ENCODE data around the gene DAPK2. TPM values are rescaled to one million over a fixed set of nuclear protein-coding genes. Genes with fewer than 3 reads are reported as not detected.
"Not testable (repeated sequence)": the region's sequence is repeated elsewhere in the genome, so short reads cannot be mapped to it uniquely, and the experiment has no call there.

Gene DAPK2
- total RNA-seq, 1 donor = 2.2 TPM

DNA sequence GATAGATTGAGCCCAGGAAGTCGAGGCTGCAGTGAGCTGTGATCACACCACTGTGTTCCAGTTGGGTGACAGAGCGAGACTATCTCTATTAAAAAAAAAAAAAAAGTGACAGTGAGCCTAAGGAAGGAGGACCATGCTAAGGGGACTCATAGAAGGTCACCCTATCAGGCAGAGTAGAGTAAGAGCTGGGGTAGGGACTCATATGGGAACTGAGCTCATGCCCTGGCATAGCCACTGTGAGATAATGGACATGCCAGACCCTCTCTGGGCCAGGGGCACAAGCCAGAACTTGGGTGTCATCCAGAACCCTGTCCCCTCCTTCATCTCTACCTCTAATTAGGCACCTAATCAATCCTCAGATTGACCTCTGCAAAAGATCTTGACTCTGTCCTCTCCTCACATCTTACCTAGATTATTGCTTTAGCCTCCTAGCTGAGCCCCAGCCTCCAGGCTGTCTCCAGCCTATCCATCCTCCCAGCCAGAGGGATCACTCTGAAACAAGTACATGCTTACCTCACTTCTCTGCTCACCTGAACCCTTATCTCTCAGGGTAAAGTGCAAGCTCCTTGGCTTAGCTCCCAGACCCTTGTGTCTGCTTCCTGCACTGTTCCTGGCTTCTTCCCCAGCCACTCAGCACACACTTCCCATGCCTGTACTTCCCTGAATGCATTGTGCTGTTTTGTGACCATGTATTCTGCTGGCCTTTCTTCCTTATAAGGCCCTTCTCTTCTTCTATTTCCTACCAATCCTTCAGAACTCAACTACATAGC is 76.4 kb downstream of the DAPK2 start:
- H3K9me3 ChIP-seq (ENCODE audit: low read depth, low read length) = no peaks in the 10 kb centered on the region
- H3K27me3 ChIP-seq (ENCODE audit: insufficient read depth, low read length) = no peaks in the 10 kb centered on the region
- peaks cover 28% of the 10 kb centered on the region for H3K4me1 ChIP-seq (ENCODE audit: insufficient read depth, low read length)

GRCh38 chr15:63968700-63969099 is 77.6 kb downstream of the DAPK2 start:
- no peak overlapping the region for H3K4me3 ChIP-seq (ENCODE audit: low read length)
- peaks cover 28% of the 10 kb centered on the region for H3K4me1 ChIP-seq (ENCODE audit: insufficient read depth, low read length)
- H3K27me3 ChIP-seq (ENCODE audit: insufficient read depth, low read length) = no peaks in the 10 kb centered on the region
- H3K9me3 ChIP-seq (ENCODE audit: low read depth, low read length) = no peaks in the 10 kb centered on the region

More for the DNA sequence above, 76.4 kb downstream of the DAPK2 start:
- H3K4me3 ChIP-seq (ENCODE audit: low read length) = no peak overlapping the region

- Histone ChIP-seq H3K4me1 (ENCODE audit: insufficient read depth, low read length) (peaks cover 28% of the 10 kb centered on the region), H3K9me3 (ENCODE audit: low read depth, low read length) (no peaks in the 10 kb centered on the region), H3K27me3 (ENCODE audit: insufficient read depth, low read length) (no peaks in the 10 kb centered on the region), H3K4me3 (ENCODE audit: low read length) (no peak overlapping the region)
Measured at GRCh38 chr15:63968122-63968524, 78.2 kb downstream of the DAPK2 start.

DNA sequence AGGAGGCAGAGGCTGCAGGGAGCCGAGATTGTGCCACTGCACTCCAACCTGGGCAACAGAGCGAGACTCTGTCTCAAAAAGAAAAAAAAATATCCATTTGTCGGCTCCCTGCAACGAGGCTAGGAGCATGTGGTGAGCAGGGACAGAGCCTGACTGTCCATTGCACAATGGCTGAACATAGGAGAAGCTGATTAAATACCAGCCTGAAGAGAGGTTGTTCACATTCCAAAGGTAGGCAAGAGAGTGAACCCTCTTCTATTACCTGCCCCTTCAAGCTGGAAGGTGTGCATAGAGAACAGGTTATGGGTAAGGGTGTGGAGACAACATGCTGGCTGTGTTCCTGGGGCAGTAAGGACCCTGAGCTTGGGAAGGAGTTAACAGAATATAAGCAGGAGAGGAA is 78.7 kb downstream of the DAPK2 start:
- peaks cover 28% of the 10 kb centered on the region for H3K4me1 ChIP-seq (ENCODE audit: insufficient read depth, low read length)

DNA sequence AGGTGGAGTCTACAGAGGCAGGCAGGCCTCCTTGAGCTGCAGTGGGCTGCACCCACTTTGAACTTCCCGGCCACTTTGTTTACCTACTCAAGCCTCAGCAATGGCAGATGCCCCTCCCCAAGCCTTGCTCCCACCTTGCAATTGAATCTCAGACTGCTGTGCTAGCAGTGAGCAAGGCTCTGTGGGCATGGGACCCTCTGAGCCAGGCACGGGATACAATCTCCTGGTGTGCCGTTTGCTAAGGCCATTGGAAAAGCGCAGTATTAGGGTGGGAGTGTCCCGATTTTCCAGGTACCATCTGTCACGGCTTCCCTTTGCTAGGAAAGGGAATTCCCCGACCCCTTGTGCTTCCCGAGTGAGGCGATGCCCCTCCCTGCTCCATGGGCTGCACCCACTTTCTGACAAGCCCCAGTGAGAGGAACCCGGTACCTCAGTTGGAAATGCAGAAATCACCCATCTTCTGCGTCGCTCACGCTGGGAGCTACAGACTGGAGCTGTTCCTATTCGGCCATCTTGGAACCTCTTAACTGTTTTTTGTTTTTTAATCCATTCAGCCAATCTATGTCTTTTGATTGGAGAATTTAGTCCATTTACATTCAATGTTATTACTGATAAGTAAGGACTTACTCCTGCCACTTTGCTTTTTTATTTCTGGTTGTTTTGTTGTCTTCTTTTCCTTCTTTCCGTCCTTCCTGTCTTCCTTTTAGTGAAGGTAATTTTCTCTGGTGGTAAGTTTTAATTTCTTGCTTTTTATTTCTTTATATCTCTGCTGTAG is 83.2 kb downstream of the DAPK2 start:
- H3K4me3 ChIP-seq (ENCODE audit: low read length); H3K9me3 ChIP-seq (ENCODE audit: low read depth, low read length); H3K27me3 ChIP-seq (ENCODE audit: insufficient read depth, low read length); H3K4me1 ChIP-seq (ENCODE audit: insufficient read depth, low read length): not testable (repeated sequence)

More for the DNA sequence above, 78.7 kb downstream of the DAPK2 start:
- H3K27me3 ChIP-seq (ENCODE audit: insufficient read depth, low read length) = no peaks in the 10 kb centered on the region
- H3K4me3 ChIP-seq (ENCODE audit: low read length) = no peak overlapping the region
- no peaks in the 10 kb centered on the region for H3K9me3 ChIP-seq (ENCODE audit: low read depth, low read length)

GRCh38 chr15:63953524-63953923 is 92.8 kb downstream of the DAPK2 start:
- H3K9me3 ChIP-seq (ENCODE audit: low read depth, low read length) = no peaks in the 10 kb centered on the region
- H3K4me1 ChIP-seq (ENCODE audit: insufficient read depth, low read length) = peaks cover 10% of the 10 kb centered on the region
- H3K4me3 ChIP-seq (ENCODE audit: low read length) = no peak overlapping the region
- no peaks in the 10 kb centered on the region for H3K27me3 ChIP-seq (ENCODE audit: insufficient read depth, low read length)

- Histone ChIP-seq H3K4me1 (ENCODE audit: insufficient read depth, low read length) (peaks cover 10% of the 10 kb centered on the region), H3K27me3 (ENCODE audit: insufficient read depth, low read length) (no peaks in the 10 kb centered on the region), H3K9me3 (ENCODE audit: low read depth, low read length) (no peaks in the 10 kb centered on the region), H3K4me3 (ENCODE audit: low read length) (no peak overlapping the region)
Measured at GRCh38 chr15:63950911-63951481, 95.3 kb downstream of the DAPK2 start.

- no peaks in the 10 kb centered on the region for H3K9me3 ChIP-seq (ENCODE audit: low read depth, low read length)
- H3K4me1 ChIP-seq (ENCODE audit: insufficient read depth, low read length) = peaks cover 15% of the 10 kb centered on the region
- no peaks in the 10 kb centered on the region for H3K27me3 ChIP-seq (ENCODE audit: insufficient read depth, low read length)
- no peak overlapping the region for H3K4me3 ChIP-seq (ENCODE audit: low read length)
Measured at GRCh38 chr15:63948971-63949370, 97.3 kb downstream of the DAPK2 start.

- H3K9me3 ChIP-seq (ENCODE audit: low read depth, low read length) = no peaks in the 10 kb centered on the region
- no peak overlapping the region for H3K4me3 ChIP-seq (ENCODE audit: low read length)
- peaks cover 15% of the 10 kb centered on the region for H3K4me1 ChIP-seq (ENCODE audit: insufficient read depth, low read length)
- H3K27me3 ChIP-seq (ENCODE audit: insufficient read depth, low read length) = no peaks in the 10 kb centered on the region
Measured at GRCh38 chr15:63948436-63948835, 97.8 kb downstream of the DAPK2 start.

- Histone ChIP-seq H3K9me3 (ENCODE audit: low read depth, low read length) (no peaks in the 10 kb centered on the region), H3K4me3 (ENCODE audit: low read length) (no peak overlapping the region), H3K27me3 (ENCODE audit: insufficient read depth, low read length) (no peaks in the 10 kb centered on the region), H3K4me1 (ENCODE audit: insufficient read depth, low read length) (peaks cover 9% of the 10 kb centered on the region)
Measured at GRCh38 chr15:63947228-63947627, 99.1 kb downstream of the DAPK2 start.

DNA sequence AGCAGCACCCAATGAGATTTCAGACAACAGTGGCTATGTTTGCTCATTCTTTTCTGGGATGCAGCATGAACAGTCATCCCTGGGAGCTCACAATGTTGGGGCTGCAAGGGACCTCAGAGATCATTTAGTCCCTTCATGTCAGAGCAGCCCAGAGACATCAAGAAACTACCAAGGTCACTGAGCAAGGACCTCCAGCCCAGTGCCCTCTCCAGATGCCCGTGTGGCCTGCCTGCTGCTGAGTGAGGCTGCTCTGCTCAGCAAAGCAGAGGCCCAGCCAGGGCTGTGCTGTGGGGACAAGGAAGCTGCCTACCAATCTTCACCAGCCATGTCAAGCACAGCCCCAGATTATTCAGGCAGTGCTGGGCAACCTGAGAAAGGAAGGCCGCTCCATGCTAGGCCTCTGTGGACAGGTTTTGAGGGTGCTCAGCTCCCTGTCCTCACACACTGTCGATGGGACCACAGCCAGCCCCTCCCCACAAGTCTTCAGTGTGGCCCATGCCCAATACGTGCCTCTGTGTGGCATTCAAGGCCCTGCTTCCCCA is 99.7 kb downstream of the DAPK2 start:
- no peaks in the 10 kb centered on the region for H3K27me3 ChIP-seq (ENCODE audit: insufficient read depth, low read length)
- H3K9me3 ChIP-seq (ENCODE audit: low read depth, low read length) = no peaks in the 10 kb centered on the region

GRCh38 chr15:63945838-63946298 is 100.4 kb downstream of the DAPK2 start:
- Histone ChIP-seq H3K27me3 (ENCODE audit: insufficient read depth, low read length) (no peaks in the 10 kb centered on the region), H3K4me3 (ENCODE audit: low read length) (no peak overlapping the region), H3K9me3 (ENCODE audit: low read depth, low read length) (no peaks in the 10 kb centered on the region), H3K4me1 (ENCODE audit: insufficient read depth, low read length) (peaks cover 4% of the 10 kb centered on the region)

More for the DNA sequence above, 99.7 kb downstream of the DAPK2 start:
- H3K4me3 ChIP-seq (ENCODE audit: low read length) = no peak overlapping the region
- H3K4me1 ChIP-seq (ENCODE audit: insufficient read depth, low read length) = peaks cover 4% of the 10 kb centered on the region

DNA sequence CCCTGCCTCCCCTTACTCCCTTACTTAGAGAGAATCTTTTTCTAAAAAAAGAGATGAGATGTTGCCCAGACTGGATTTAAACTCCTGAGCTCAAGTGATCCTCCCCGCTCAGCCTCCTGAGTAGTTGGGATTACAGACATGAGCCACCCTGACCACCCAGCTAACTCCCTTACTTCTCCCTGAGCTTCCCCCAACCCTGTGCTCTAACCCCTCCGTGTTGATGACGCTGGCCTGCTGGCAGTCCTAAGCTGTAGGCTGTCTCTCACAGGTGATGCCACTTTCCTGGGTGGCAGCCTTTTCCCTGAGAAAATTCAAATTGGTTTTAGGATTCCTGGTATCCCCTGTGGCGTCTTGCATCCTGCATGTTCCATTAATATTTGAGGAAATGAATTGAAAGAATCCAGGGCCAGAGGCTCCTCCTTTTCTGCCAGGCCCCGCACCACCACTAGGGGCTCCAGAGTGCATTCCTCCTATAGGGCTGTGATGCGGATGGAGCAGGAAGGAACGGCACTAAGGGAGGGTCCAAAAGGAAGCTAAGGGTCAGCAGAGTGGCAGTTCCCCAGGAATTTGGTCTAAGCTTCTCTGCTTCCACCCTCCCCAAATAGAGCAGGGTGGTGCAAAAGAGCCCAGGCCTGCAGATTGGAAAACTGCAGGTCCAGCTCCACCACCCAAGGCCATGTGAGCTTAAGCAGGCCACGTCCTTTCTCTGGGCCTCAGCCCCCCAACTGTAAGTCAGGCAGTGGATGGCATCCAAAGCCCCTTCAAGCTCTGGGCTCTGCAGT is 101.1 kb downstream of the DAPK2 start:
- Histone ChIP-seq H3K27me3 (ENCODE audit: insufficient read depth, low read length) (no peaks in the 10 kb centered on the region), H3K4me1 (ENCODE audit: insufficient read depth, low read length) (peaks cover 4% of the 10 kb centered on the region), H3K9me3 (ENCODE audit: low read depth, low read length) (no peaks in the 10 kb centered on the region), H3K4me3 (ENCODE audit: low read length) (no peak overlapping the region)

- no peak overlapping the region for H3K4me3 ChIP-seq (ENCODE audit: low read length)
- H3K4me1 ChIP-seq (ENCODE audit: insufficient read depth, low read length) = peaks cover 10% of the 10 kb centered on the region
Measured at GRCh38 chr15:63944681-63944955, 101.7 kb downstream of the DAPK2 start.

More at GRCh38 chr15:63944681-63944955, 101.7 kb downstream of the DAPK2 start:
- no peaks in the 10 kb centered on the region for H3K9me3 ChIP-seq (ENCODE audit: low read depth, low read length)
- no peaks in the 10 kb centered on the region for H3K27me3 ChIP-seq (ENCODE audit: insufficient read depth, low read length)

All from mononuclear cell (primary cell).